ENCODE data around the gene DOK6.

GRCh38 chr18:69890558-69890957 is 489.9 kb downstream of the DOK6 start:
- TF ChIP-seq POLR2A (IDR thresholded peaks at IDR 0.05; ENCODE audit: low read length) = no peak
- no peak for TF ChIP-seq GATA1 (IDR thresholded peaks at IDR 0.05; ENCODE audit: low read depth, low read length)

Measured in erythroblast (primary cell).